ENCODE data around the gene IL31.
A peak's percentile ranks its signal among the peaks of the same experiment; 100 is the strongest.

IL31 gene

GRCh38 chr12:122126713-122127597, 47.1 kb downstream of the IL31 start:
- DNase-seq: no peak

GRCh38 chr12:122126342-122126635, 47.7 kb downstream of the IL31 start:
- no peak for DNase-seq

- no peak for DNase-seq
These were observed 48.3 kb downstream of the IL31 start for GRCh38 chr12:122125452-122126341.

GRCh38 chr12:122124370-122124769, 49.7 kb downstream of the IL31 start:
- DNase-seq: no peak

- no peak for DNase-seq
These were observed 50.3 kb downstream of the IL31 start for GRCh38 chr12:122123761-122124145.

- peak; percentile 72 for DNase-seq
These were observed 50.8 kb downstream of the IL31 start for GRCh38 chr12:122123051-122123760.
